ENCODE results near the gene ZNF205. TPM values are rescaled to one million over a fixed set of nuclear protein-coding genes. Genes with fewer than 3 reads are reported as not detected.

Gene ZNF205
- polyA plus RNA-seq, 1 of the 3 experiments (the other 2 are of a cell fraction): 9.7 TPM

- TF ChIP-seq CHD2 (IDR thresholded peaks at IDR 0.05; ENCODE audit: low read length, partially characterized antibody): no peak
- no peak for TF ChIP-seq TAF1 (IDR thresholded peaks at IDR 0.05; ENCODE audit: borderline replicate concordance, low read depth, low read length)
- TF ChIP-seq FOSL2 (IDR thresholded peaks at IDR 0.05; ENCODE audit: borderline replicate concordance, low read depth): no peak
- TF ChIP-seq MAX (IDR thresholded peaks at IDR 0.05; ENCODE audit: low read depth): no peak
- TF ChIP-seq RFX5 (IDR thresholded peaks at IDR 0.05; ENCODE audit: low read length): no peak
- TF ChIP-seq YY1 (IDR thresholded peaks at IDR 0.05; ENCODE audit: low read depth): no peak
- TF ChIP-seq PBX3 (IDR thresholded peaks at IDR 0.05): no peak
- no peak for TF ChIP-seq MXI1 (IDR thresholded peaks at IDR 0.05; ENCODE audit: low read depth, low read length)
- TF ChIP-seq RXRA (IDR thresholded peaks at IDR 0.05; ENCODE audit: borderline replicate concordance, low read depth): no peak
- no peak for TF ChIP-seq USF1 (IDR thresholded peaks at IDR 0.05; ENCODE audit: borderline replicate concordance, low read depth)
- TF ChIP-seq JUND (IDR thresholded peaks at IDR 0.05): no peak
- H4K20me1 ChIP-seq (ENCODE audit: insufficient read depth): no peaks in the 10 kb centered on the region
- peaks cover 9 to 11% of the 10 kb centered on the region in 2 experiments; a peak in 2 of 4 replicates for H3K4me1 ChIP-seq (ENCODE audit: control insufficient read depth in 1 of 2, insufficient read depth in 2 of 2, low read depth in 1 of 2, low read length in 1 of 2)
- ChIA-PET POLR2A (no interaction called here), CTCF (interaction anchor here (3.3 to 4.1 kb wide), 3 partner anchors 33 to 66 kb away, joined by 15 to 34 read pairs (median 15); no protein-coding TSS in a partner anchor)
- no peak overlapping the region for H3K27ac ChIP-seq (ENCODE audit: low read depth in 2 of 2, low read length in 1 of 2)
- no peak overlapping the region for H3K4me2 ChIP-seq
- H3K36me3 ChIP-seq (replicated peaks in 1 of 2; ENCODE audit: control insufficient read depth in 1 of 2, insufficient read depth in 2 of 2, low read length in 1 of 2): no peaks in the 10 kb centered on the region
- 66% methylated on average over 8 of the region's 8 CpGs for WGBS (ENCODE audit: low lambda C conversion rate)
- peaks cover 7% of the 10 kb centered on the region for H3F3A ChIP-seq (replicated peaks; ENCODE audit: insufficient read depth)
- H3K79me2 ChIP-seq (ENCODE audit: insufficient read depth): no peaks in the 10 kb centered on the region
- no peaks in the 10 kb centered on the region for H3K9me2 ChIP-seq
- no peak overlapping the region for H3K4me3 ChIP-seq (ENCODE audit: low read depth in 2 of 2, low read length in 1 of 2)
- no peak for DNase-seq
- H3K9me3 ChIP-seq: no peaks in the 10 kb centered on the region
- no peak overlapping the region for H2AFZ ChIP-seq (ENCODE audit: low read depth)
- peaks cover 10% of the 10 kb centered on the region; the same call in 1 of the 2 replicates for H3K27me3 ChIP-seq (ENCODE audit: insufficient read depth)
- H3K9ac ChIP-seq: no peak overlapping the region
These were observed 15.1 kb upstream of the ZNF205 start for GRCh38 chr16:3097266-3097665.

- Histone ChIP-seq H3K9me3 (no peaks in the 10 kb centered on the region), H3K27ac (ENCODE audit: low read depth in 2 of 2, low read length in 1 of 2) (no peak within 1 kb of the TSS), H3K9ac (no peak within 1 kb of the TSS), H3K4me2 (peak within 1 kb of the TSS; percentile 57), H3K27me3 (ENCODE audit: insufficient read depth) (no peaks in the 10 kb centered on the region), H3K4me3 (ENCODE audit: low read depth in 2 of 2, low read length in 1 of 2) (no peak within 1 kb of the TSS), H3K36me3 (replicated peaks in 1 of 2; ENCODE audit: control insufficient read depth in 1 of 2, insufficient read depth in 2 of 2, low read length in 1 of 2) (no peaks in the 10 kb centered on the region), H3K9me2 (no peaks in the 10 kb centered on the region), H2AFZ (ENCODE audit: low read depth) (peak within 1 kb of the TSS; percentile 91), H4K20me1 (ENCODE audit: insufficient read depth) (no peaks in the 10 kb centered on the region), H3F3A (replicated peaks; ENCODE audit: insufficient read depth) (peaks cover 7% of the 10 kb centered on the region), H3K79me2 (ENCODE audit: insufficient read depth) (no peaks in the 10 kb centered on the region), H3K4me1 (ENCODE audit: control insufficient read depth in 1 of 2, insufficient read depth in 2 of 2, low read depth in 1 of 2, low read length in 1 of 2) (peaks cover 9 to 11% of the 10 kb centered on the region in 2 experiments; a peak in 2 of 4 replicates)
- 66% methylated on average over 15 of the region's 21 CpGs for WGBS (ENCODE audit: low lambda C conversion rate)
- ChIA-PET POLR2A (interaction anchor here (1.2 kb wide), 1 partner anchor 13 kb away, joined by 3 read pairs; the partner anchor contains the start of gene ZNF205), CTCF (interaction anchor here (0.9 to 4.1 kb wide), 7 partner anchors 8 to 69 kb away, joined by 3 to 34 read pairs (median 6); partner anchors contain the start of gene ZNF205)
- TF ChIP-seq RAD21 (IDR thresholded peaks at IDR 0.05; ENCODE audit: low read length) (no peak), TAF1 (IDR thresholded peaks at IDR 0.05; ENCODE audit: borderline replicate concordance, low read depth, low read length) (no peak), RCOR1 (IDR thresholded peaks at IDR 0.05; ENCODE audit: low read length) (no peak), USF2 (IDR thresholded peaks at IDR 0.05; ENCODE audit: borderline replicate concordance, low read depth, low read length) (no peak), FOXJ3 (CRISPR knock-in tag; IDR thresholded peaks at IDR 0.05) (no peak), NFIC (IDR thresholded peaks at IDR 0.05; ENCODE audit: borderline replicate concordance) (no peak), ELF1 (IDR thresholded peaks at IDR 0.05) (no peak), NRF1 (IDR thresholded peaks at IDR 0.05; ENCODE audit: low read depth, low read length) (no peak), JUND (IDR thresholded peaks at IDR 0.05) (no peak), MXI1 (IDR thresholded peaks at IDR 0.05; ENCODE audit: low read depth, low read length) (no peak), TCF12 (IDR thresholded peaks at IDR 0.05) (no peak), EP300 (IDR thresholded peaks at IDR 0.05; ENCODE audit: borderline replicate concordance in 1 of 2, low read depth in 1 of 2, low read length in 1 of 2) (no peak), EZH2phosphoT487 (IDR thresholded peaks at IDR 0.05; ENCODE audit: borderline replicate concordance, low read depth) (no peak), SMC3 (IDR thresholded peaks at IDR 0.05; ENCODE audit: low read depth, low read length) (no peak), YY1 (IDR thresholded peaks at IDR 0.05; ENCODE audit: low read depth) (no peak), FOXM1 (IDR thresholded peaks at IDR 0.05; ENCODE audit: low read depth) (no peak), RFX5 (IDR thresholded peaks at IDR 0.05; ENCODE audit: low read length) (no peak), FOSL2 (IDR thresholded peaks at IDR 0.05; ENCODE audit: borderline replicate concordance, low read depth) (no peak)
- no peak for DNase-seq
These were observed 13.7 kb upstream of the ZNF205 start, which contains the start of gene ZSCAN10 for GRCh38 chr16:3098459-3099394. Gene ZSCAN10 (minus strand): TSS chr16:3099294. CDS start chr16:3092937, 6,357 bp downstream.

All from SK-N-SH (cell line).